ENCODE measurements around the gene VWF.
"Not testable (repeated sequence)": the region's sequence is repeated elsewhere in the genome, so short reads cannot be mapped to it uniquely, and the experiment has no call there.

The VWF gene

DNA sequence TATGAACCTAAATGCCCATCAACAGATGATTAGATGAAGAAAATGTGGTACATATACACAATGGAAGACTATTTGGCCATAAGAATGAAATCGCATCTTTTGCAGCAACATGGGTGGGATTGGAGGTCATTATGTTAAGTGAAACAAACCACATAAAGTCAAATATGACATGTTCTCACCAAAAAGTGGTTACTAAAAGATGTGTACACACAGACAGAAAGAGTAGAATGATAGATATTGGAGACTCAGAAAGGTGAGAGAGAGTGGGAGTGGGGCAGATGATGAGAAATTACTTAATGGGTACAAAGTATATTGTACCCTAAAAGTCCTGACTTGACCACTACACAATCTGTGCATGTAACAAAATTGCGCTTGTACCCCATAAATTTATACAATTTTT lies 19.6 kb downstream of the VWF start:
- DNase-seq (ENCODE audit: low read depth in 2 of 2) = no peak

DNA sequence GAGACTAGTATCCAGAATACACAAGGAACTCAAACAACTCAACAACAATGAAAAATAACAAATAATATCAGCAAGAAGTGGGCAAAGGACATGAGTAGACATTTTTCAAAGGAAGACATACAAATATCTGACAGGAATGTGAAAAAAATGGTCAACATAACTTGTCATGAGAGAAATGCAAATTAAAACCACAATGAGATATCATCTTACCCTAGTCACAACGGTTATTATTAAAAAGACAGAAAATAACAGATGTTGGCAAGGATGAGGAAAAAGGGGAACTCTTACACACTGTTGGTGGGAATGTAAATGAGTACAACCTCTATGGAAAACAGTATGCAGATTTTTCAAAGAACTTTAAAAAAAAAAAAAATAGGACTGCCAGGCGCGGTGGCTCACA lies 20.4 kb downstream of the VWF start:
- DNase-seq (ENCODE audit: low read depth in 2 of 2) = no peak

DNA sequence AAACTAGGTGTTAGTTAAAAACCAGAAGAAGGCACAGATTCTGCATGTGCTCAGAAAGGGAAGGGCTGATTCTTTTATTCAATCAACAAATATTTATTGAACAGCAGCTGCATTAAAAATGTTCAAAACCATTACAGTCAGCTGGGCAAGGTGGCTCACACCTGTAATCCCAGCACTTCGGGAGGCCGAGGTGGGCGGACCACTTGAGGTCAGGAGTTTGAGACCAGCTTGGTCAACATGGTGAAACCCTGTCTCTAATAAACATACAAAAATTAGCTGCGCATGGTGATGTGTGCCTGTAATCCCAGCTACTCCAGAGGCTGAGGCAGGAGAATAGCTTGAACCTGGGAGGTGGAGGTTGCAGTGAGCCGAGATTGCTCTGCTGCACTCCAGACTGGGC lies 22.4 kb downstream of the VWF start:
- DNase-seq (ENCODE audit: low read depth in 2 of 2) = not testable (repeated sequence)

DNA sequence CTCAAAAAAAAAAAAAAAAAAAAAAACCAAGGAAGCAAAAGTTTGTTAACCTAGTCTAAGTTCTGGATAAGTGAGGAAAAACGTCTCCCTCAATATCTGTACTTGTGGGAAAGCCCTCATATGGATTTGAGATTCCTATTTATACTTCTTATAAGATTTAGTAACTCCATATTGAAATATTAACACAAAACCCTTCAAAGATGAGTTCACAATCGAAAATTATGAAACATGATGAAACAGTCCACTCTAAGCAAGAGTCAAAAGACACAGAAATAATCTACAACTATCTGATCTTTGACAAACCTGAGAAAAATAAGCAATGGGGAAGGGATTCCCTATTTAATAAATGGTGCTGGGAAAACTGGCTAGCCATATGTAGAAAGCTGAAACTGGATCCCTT lies 25.2 kb downstream of the VWF start:
- DNase-seq (ENCODE audit: low read depth in 2 of 2) = no peak

DNA sequence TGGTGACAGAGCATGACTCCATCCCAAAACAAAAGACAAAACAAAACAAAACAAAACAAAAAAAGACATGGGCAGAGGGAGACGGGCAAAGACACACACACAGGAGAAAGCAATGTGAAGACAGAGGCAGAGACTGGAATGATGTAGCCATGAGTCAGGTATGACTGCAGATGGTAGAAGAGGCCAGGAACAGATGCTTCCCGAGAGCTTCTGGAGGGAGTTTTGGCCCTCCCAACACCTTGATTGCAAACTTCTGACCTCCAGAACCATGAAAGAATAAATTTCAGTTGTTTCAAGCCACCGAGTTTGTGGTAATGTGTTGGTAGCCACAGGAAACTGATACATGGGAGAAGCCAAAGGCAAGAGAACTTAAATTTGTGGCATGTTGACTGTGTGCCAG lies 27.1 kb downstream of the VWF start:
- DNase-seq (ENCODE audit: low read depth in 2 of 2) = no peak

DNA sequence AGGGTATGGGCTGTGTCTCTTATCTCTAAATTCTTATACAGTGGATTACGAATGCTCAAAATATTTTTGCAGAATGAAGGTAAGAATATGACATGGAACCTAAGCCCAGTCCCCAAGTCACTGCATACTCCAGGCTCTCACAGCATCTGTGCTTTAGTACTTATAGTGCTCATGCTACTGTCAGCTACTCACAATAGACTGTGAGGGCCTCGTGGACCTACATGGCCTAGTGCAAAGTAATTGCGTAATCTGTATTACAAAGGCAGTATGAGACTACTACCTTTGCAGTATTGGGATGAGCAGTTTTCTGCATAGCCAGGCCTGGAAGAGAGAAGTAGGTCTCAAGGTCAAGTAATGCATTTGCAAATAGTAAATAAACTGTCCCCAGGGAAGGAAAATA lies 27.9 kb downstream of the VWF start:
- DNase-seq (ENCODE audit: low read depth in 2 of 2) = no peak

DNA sequence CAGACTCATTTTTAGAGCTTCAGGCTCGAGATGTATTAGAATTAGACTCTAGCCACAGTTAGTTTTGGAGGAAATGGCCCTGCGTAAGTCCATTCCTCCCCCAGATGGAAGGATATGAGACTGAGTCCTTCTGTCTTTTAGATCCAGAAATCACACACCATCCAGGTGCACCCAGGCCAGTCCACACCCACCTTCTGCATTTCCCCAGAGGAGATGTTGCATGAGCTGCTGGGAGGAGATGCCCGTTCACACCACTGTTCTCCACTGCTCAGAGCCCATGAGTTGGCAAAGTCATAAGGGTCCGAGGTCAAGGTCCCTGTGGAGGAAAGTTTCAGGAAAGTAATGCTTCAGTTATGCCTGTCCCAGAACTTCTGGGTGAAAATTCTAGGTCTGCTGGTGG lies 29.2 kb downstream of the VWF start:
- no peak for DNase-seq (ENCODE audit: low read depth in 2 of 2)

DNA sequence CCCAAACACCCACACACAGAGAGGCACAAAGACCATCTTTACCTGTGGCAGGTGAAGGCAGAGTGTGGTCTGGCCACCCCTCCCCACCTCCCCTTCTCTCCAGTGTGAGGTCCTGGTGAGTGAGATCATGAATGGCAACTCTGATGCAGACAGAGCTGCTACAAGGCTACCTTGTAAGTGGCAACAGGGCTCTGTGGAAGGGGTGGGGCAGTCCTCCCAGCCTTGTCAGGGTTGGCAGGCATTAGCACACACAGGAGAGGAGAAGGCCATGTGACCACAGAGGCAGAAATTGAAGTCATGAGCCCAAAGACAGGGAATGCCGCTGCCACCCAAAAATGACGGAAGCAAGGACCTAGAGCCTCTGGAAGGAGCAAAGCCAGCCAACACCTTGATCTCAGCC lies 30.7 kb downstream of the VWF start:
- no peak for DNase-seq (ENCODE audit: low read depth in 2 of 2)

DNA sequence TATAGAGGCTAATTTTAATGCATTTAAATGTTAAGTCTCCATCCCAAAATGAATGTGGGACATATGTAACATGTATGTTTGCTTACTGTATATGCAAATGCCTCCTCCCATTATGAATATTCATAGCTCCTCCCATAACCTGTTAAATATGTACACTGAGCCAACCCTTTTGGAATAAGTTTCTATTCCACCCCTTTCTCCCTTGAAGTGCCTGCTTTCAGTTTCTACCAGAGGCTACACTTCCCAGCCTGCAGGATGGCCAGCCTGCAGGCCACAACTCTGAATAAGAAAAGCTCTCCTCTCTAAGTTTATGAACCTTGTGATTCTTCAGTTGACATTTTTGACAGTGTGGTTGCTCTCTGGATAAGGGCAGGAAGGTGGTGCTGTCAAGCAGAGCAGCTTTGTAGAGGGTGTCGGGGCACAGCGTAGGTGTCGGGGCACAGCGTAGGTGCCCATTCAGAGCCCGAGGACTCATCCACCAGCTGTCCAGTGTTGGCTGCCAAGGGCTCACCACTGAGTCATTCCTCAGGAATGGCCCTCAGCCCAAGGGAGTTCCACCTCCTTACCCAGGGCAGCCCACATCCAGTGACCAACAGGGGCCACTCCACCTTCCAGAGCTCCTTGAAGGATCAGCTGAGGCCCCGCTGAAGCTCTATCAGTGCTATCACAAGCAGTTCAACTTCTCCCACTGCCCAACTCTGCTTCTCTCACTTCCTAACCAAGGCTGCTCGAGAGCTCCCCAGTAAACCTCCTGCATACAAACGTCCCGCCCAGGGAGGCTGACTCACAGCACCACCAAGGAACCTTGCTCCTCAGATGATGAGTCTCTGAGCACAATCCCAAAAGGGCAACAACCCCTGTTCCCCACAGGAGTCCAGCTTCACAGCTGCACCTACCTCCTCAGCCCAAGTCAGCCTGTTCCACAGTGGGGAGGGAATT lies 31.4 kb downstream of the VWF start:
- DNase-seq (ENCODE audit: low read depth in 2 of 2) = no peak

DNA sequence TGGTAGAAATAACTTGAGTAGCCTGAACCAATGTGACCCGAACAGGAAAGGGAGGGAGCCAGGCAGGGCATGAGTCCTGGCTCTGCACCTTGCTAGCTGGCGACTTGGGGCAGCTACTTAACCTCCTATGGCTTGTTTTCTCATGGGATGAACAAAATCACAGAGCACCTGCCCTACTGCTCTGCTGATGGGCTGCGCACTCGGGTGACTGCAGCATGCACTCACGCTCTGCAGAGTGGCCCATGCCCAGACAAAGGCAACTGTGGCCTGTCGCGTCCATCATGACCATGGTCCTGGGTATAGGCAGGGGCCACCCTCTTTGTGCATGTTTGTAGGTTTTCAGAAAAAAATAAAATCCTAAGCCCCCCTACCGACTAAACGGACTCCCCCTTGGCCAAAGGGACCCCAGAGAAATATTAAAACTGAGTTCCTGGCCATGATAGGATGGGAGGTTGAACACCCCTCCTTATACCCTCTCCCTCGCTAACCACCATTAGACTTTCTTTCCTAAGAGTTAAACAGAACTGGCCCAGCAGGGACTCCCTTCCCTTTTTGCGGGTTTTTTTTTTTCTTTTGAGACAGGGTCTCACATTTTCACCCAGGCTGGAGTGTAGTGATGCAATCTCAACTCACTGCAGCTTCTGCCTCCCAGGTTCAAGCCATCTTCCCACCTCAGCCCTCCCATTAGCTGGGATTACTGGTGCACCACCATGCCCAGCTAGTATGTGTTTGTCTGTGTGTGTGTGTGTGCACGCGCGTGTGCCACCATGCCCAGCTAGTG lies 32.5 kb downstream of the VWF start:
- no peak for DNase-seq (ENCODE audit: low read depth in 2 of 2)

DNA sequence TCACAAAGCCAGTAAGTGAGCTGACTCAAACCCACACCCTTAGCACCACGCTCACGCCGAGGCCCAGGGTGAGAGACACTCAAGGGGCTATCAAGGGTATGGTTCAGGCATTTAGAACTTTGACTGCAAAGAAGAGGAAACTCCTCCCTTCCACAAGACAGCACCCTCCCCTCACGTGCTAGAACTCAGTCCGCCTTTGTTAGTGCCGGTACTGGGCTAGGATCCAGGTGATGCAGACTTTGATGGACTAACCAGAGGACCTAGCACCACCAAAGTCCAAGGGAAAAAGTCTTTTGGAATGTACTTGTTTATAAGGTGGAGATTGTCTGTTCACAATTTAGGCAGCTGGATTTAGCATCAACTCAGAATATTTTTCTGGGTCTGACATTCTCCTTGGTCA lies 33.7 kb downstream of the VWF start:
- no peak for DNase-seq (ENCODE audit: low read depth in 2 of 2)

DNA sequence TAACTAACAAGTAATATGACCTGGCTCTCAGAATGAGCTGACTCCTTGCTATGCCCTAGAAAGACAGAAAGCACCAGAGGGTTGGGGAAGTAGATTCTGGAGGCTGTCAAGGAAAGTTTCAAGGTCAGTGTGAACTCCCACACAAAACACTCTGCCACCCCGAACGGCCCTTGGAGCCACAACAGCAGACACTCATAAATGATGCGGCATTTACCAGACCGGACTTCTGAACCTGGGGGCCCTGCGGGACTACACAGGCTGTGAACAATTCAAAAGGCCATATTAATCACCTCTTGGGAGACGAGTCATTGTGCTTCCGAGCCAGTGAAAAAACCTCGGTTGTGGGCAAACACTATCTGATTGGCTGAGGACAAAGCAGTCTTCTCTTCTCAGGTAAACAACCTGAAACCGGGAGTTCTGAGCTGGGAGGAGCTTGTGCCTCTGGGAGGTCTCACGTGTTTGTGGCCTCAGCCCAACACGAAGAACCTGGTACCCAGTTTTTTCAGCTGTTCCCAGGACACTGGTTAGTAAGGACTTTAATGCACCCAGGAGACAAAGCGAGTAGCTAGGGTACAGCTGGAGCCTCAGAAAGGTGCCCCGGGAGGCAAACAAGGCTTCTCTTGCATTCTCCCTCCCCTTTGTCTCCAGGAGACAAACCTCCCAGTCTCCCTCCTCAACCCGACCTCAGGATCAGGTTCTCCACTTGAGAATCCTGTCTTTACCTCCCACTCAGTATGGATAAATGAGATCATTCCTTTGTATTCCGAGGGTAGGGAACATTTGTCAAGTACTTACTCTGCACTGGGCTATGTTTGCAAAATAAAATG lies 35.3 kb downstream of the VWF start:
- DNase-seq (ENCODE audit: low read depth in 2 of 2) = no peak

DNA sequence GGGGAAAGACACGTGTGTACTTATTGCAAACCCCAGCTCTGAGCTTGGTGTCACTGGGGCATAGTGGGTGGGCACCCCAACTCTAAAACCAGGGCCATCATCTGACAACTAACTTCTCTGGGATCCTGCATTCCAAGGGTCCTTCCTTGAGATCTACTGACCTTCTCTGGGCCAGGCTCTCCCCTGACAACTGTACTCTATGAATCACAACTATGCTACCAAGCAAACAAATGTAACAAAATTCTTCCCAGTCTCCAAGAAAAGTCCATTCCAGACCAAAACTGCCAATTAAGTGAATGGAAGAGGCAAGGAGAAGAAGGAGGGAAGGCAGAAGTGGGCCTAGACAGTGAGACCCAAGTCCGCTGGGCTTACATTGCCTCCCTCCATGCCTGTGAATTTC lies 38.2 kb downstream of the VWF start:
- no peak for DNase-seq (ENCODE audit: low read depth in 2 of 2)

DNA sequence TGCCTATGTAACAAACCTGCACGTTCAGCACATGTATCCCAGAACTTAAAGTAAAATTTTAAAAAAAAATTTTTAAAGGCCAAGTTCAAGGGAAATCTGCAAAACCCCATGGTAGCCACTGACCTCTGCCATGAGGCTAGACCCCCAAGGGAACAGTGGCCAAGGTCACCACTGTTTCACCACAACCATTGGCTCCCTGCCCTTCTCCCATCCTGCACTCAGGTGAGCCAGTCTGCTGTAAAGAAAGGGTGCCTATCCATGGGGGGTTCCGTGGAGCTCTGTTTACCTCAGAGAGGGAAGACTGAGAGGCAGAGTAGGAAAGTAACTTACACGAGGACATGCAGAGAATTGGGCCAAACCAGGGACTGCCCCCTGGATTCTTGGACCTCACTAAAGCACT lies 38.6 kb downstream of the VWF start:
- DNase-seq (ENCODE audit: low read depth in 2 of 2) = no peak

DNA sequence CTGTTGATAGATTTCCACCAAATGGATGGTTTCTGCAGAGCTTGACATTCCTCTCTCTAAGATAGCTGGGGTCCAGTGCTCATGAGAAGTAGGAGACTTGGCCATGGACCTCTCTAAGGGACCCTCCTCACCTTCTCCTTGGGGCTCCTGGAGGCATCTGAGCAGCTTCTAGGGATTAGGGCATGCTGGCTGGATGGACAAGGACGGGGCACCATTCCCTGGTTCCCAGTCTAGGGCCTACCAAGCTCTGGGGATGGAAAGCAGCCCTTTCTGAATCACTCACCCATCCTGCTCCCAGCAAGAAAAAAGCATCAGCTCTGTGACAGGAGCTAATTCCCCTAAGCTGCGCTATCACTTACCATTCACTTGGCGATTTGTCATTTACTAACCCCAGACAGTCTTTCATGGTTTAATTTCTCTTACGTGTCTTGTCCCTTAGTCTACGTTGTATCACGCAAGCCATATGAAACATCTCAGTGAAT lies 39.5 kb downstream of the VWF start:
- no peak for DNase-seq (ENCODE audit: low read depth in 2 of 2)

DNA sequence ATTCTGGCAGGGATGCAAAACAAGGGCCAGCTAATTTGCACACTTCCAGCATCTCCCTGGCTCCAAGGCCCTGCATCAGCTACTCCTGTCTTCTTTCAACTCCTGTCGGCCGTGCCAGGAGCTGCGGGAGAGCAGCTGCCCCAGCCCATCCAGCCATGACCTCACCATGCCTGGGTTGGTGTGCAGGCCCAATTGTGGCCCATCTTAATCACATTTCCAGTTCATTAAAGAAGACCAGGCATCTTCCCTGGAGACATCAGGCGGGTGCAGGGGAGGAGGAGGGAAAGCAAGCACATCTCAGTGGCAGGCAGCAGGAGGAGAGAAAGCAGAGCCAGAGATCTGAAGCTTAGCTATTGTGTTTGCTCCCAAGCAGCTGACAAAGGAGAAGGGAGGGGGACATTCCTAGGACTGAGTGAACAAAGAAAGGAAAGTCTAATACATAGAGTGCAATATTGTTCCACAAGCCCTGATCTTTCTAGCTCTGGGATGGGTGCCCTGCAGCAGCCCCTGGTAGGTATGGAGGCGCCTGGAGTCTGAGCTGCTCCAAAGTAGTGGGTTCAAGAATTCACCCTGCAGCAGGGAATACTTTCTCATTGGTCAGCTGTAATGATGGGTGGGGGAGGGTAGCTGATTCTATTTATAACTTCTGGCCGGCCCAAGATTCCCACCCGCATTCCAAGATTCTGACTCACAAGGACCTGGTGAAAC lies 40.1 kb downstream of the VWF start:
- no peak for DNase-seq (ENCODE audit: low read depth in 2 of 2)

DNA sequence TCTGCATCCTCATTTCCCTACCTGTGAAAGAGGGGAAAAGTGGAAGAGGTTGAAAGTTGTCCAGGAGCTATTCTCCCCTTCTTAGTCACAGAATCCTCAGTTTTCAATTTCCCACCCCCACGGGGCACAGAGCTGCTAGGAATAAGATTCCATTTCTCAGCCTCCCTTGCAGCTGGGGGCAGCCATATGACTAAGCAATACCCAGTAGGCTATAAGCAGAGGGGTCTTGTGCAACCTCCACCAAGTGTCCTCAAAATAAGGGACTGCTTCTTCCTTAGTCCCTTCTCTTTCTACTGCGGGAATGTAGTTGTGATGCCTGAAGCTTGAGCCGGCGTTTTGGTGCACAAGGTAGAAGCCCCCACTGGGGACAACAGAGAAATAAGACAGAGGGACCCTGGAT lies 40.9 kb downstream of the VWF start:
- DNase-seq (ENCODE audit: low read depth in 2 of 2) = no peak

DNA sequence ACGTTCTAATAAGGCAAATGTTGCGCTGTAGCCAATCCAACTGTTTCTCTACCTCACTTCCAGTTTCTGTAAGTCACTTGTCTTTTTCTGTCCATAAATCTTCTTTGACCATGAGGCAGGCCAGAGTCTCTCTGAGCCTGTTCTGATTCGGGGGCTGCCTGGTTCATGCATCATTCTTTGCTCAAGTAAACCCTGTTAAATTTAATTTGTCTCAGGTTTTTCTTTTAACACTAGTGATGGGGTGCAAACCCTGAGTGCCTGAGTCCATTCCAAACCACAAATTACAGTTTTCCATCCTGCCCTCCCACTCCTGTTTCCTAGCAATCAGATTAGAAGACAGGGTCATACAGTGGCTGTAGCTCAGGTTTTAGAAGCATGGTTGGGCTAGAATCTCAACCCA lies 41.9 kb downstream of the VWF start:
- DNase-seq (ENCODE audit: low read depth in 2 of 2) = no peak

DNA sequence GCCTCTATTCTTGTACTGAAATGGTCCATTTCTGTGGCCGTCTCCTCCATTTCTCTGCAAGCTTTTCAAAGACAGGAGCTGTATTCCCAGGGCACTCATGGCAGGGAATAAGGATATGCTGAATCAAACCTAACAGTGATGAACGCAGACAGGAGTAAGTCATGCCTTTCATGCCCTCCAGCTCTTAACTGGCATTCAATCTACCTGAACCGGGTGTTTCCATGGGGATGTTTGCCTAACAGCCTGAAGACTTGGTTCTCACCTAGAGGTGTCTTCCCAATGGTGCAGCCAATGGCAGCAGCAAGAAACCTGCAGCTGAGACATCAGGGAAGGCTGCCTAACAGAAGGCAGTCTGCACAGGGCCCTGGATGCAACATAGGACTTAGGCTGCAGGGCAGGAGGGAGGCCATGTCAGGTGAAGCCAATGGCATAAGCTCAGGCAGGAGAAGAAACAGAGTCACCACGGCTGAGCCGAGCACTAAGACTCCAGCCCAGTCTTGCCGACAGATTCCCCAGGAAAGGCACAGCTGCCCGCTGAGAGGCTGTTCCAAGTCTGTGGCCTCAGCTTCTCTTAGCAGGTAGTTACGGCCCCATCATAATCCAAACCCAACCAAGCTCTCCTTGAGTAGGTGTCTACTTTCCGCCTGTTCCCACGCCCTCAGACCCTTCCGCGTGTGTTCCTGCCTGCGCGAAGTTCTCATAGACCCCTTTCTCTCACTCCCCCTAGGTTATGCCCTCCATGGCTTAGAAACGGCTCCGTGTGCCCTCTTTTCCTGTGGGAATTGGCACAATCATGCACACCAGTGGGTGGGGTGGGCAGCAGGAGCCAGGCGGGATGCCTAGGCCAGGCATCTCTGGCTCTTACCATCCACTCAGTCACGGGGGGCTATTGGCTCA lies 44.1 kb downstream of the VWF start:
- DNase-seq (ENCODE audit: low read depth in 2 of 2) = no peak

DNA sequence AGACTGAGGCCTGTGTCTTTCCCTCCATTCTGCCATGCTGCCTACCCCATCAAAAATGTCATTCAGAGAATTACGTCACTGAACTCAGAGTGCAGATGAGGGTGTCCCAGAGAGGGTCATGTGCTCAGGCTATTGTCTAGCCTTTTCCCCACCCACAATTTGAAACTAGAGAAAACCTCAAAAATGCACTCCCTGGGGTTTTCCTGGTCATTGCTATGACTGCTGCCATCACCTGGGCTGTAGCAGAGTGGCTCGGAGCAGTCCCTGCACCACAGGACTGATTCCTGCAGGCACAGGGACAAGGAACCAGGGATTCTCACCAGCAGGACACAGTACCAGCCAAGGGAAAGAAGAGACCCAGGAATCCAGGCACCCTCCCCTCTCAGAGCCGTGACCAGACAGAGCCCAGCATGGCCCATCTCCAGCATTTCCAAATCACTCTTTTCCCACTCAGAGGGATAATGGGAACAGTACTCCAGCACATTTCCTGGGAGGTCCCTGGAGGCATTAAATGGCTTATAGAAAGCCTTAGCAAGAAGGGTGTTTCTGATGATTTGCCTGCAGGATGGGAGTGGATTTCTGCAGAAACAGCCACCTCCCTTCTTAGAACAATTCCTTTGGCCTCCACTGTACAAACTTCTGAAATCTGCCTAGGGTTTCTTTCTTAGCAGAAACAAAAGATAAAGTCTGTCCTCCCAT lies 45.9 kb downstream of the VWF start:
- no peak for DNase-seq (ENCODE audit: low read depth in 2 of 2)
